GM12873 (cell line): ENCODE measurements around the gene DLGAP1.

Experiments used
- TF ChIP-seq, protein P1 (sequence below): IDR thresholded peaks from 2 replicates; pipeline ENCODE4 v1.5.1; 2012; ENCODE audit warnings: low read depth, mild to moderate bottlenecking, moderate library complexity, low read length, control low read depth; ENCODE audit not compliant: insufficient read depth; ENCODE audit errors: missing control alignments

The DLGAP1 gene

DNA sequence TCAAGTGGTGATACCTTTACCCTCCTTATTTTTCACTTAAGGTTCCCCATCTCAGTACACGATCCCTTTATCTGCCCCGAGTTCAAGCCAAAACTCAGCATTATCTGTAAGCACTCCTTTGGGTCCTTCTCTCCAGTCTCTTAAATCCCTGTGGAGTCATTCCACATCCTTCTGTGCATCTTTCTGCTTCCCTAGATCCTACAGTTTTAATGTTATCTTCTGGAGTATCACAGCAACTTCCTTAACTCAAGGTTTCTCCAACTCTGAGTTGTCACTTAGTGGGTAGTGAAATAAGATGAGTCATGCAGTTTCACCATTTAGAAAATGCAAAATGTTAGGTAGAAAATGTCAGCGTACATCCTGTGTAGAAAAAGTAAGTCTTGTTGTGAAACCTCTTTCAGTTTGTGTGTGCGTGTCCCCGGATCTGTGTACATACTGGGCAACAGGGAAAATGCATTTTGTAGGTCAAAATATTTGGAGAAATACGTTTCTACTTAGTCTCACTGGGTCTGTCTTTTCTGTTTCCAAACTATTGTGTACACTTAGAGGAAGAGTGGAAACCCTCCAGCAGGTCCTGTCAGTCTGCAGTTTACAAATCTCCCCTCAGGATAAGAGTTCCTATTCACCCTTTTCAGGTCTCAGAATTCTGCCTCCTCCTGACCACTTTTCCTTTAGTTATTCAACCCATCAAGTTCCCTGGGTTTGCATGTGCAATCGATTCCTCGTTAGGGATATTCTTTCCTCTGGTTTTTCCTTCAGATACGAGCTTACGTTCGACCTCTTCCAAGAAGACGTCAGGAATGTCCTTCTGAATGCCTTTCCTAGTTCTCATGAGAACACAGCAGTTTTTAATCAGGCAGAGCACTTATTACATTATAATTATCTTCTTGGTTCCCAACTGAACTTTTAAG, 850.4 kb downstream of the DLGAP1 start:
- TF ChIP-seq, protein P1, sequence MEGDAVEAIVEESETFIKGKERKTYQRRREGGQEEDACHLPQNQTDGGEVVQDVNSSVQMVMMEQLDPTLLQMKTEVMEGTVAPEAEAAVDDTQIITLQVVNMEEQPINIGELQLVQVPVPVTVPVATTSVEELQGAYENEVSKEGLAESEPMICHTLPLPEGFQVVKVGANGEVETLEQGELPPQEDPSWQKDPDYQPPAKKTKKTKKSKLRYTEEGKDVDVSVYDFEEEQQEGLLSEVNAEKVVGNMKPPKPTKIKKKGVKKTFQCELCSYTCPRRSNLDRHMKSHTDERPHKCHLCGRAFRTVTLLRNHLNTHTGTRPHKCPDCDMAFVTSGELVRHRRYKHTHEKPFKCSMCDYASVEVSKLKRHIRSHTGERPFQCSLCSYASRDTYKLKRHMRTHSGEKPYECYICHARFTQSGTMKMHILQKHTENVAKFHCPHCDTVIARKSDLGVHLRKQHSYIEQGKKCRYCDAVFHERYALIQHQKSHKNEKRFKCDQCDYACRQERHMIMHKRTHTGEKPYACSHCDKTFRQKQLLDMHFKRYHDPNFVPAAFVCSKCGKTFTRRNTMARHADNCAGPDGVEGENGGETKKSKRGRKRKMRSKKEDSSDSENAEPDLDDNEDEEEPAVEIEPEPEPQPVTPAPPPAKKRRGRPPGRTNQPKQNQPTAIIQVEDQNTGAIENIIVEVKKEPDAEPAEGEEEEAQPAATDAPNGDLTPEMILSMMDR: no peak

DNA sequence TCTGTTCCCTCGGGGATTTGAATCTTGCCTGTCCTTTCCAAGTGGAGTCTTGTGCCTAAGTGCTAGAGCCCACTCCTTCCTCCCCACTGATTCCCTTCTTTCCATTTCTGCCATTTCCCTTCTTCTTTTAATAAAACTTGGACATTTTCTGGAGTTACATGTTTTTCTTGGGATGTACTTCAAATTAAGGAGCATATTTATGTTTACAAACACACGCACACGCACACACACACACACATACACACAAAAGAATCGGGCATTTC, 850.9 kb downstream of the DLGAP1 start:
- TF ChIP-seq, protein P1: no peak

DNA sequence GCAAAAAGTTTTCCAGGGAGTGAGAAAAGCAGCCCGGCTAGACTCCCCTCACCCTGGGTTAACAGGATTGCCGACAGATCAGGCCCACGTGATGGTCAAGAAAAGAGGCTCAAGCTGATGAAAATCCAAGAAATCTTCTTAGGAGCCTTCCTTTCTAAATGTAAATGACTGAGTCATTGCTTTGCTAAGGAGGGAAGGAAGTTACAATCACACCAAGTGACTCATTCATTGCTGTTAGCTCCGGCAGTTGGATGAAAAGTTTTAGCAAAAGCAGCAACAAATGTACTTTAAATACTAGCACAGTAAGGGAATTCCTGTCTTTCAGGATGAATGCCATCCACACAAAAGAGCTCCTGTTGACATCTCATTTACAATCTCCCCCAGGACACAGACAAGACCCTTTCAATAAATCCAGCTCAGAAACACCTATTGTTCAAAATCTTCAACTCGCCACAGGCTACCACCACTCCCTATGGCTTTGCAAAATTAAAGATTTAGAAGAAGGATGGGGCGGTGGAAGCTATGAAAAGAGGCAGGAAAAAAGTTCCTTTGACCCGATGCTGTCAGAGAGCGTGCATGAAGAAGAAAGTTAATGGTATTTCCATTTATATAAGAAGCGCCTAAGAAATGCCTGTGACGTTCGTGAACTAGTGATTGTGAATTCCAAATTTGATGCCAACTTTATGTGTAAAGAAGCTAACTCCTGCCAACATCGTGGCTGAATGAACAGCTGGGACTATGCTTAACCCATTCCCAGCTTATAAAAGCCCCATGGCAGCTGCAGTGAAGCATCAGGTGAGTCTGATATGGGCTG, 851.5 kb downstream of the DLGAP1 start:
- TF ChIP-seq, protein P1: no peak

DNA sequence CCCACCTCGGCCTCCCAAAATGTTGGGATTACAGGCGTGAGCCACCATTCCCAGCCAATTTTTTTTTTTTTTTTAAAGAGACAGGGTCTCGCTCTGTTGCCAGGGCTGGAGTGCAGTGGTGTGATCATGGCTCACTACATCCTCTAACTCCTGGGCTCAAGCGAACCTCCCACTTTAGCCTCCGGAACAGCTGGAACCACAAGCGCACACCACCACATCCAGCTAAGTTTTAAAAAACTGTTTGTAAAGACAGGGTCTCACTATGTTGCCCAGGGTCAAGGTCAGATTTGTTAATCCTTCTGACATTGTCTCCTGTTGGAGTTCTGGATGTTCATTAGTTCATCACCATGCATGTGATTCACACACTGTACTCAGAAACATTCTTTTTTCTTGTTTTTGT, 855.2 kb downstream of the DLGAP1 start:
- TF ChIP-seq, protein P1: no peak

DNA sequence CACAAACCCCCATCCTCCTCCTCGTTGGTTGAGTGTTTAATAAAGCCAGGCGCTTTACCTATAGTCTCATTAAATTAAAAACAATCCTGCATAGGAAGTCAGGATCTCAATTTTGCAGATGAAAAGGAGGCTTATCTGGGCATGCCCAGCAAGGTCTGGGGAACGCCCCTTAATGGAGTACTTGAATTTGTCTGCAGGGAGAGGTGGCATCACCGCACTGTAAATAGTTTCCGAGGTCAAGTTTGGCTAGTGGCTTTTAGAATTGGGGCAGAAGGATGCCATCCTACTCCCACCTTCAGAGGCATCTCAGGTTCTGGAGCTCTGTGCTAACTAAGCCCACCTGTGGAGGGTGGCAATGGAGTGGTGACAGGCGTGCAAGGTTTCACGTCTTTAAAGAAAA, 855.9 kb downstream of the DLGAP1 start:
- TF ChIP-seq, protein P1: no peak

DNA sequence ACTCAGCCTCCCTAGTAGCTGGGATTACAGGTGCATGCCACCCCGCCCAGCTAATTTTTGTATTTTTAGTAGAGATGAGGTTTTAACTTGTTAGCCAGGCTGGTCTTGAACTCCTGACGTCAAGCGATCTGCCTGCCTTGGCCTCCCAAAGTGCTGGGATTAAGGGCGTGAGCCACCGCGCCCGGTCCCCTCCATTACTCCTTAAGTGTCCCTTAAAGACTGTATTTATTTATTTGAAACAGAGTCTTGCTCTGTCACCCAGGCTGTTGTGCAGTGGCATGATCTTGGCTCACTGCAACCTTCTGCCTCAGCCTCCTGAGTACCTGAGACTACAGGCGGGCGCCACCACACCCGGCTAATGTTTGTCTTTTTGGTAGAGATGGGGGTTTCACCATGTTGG, 856.5 kb downstream of the DLGAP1 start:
- TF ChIP-seq, protein P1: no peak
